Erythroblast (primary cell): Measurements from ENCODE around the gene FA2H.
"Not testable (repeated sequence)": the region's sequence is repeated elsewhere in the genome, so short reads cannot be mapped to it uniquely, and the experiment has no call there.

ENCODE experiments used
- GATA1 ChIP-seq: IDR thresholded peaks from 2 replicates; pipeline ENCODE4 v1.6.1; 2011; ENCODE audit warnings: low read depth, mild to moderate bottlenecking, control low read depth, low read length, moderate library complexity
- POLR2A ChIP-seq: IDR thresholded peaks from 2 replicates; pipeline ENCODE4 v1.6.1; 2011; ENCODE audit warnings: mild to moderate bottlenecking, low read length

GRCh38 chr16:74811216-74811615 lies 36.6 kb upstream of the FA2H start:
- not testable (repeated sequence) for TF ChIP-seq POLR2A, GATA1
